GM19025 (cell line): ENCODE measurements around the gene KATNB1.
"Not testable (repeated sequence)": the region's sequence is repeated elsewhere in the genome, so short reads cannot be mapped to it uniquely, and the experiment has no call there.

Source experiments
- ATAC-seq: cut with Tn5 transposase; IDR thresholded peaks from one replicate; pipeline ENCODE4 v1.9.1; 2021; ENCODE audit warnings: mild to moderate bottlenecking, low read depth, moderate library complexity; ENCODE audit not compliant: unreplicated experiment

The KATNB1 gene

GRCh38 chr16:57765160-57765728 is 29.7 kb downstream of the KATNB1 start:
- no peak for ATAC-seq

- no peak for ATAC-seq
Observed at GRCh38 chr16:57766714-57767348, 31.3 kb downstream of the KATNB1 start.

GRCh38 chr16:57769541-57770145 is 34.1 kb downstream of the KATNB1 start:
- no peak for ATAC-seq

- no peak for ATAC-seq
Observed at GRCh38 chr16:57770361-57770760, 34.8 kb downstream of the KATNB1 start.

- no peak for ATAC-seq
Observed at GRCh38 chr16:57771141-57771785, 35.7 kb downstream of the KATNB1 start.

GRCh38 chr16:57773019-57773418 is 37.4 kb downstream of the KATNB1 start:
- ATAC-seq, result no peak

GRCh38 chr16:57773655-57774295 is 38.2 kb downstream of the KATNB1 start:
- no peak for ATAC-seq

GRCh38 chr16:57774705-57775285 is 39.2 kb downstream of the KATNB1 start:
- ATAC-seq, result no peak

- no peak for ATAC-seq
Observed at GRCh38 chr16:57775661-57776469, 40.3 kb downstream of the KATNB1 start.

GRCh38 chr16:57778658-57779057 is 43.1 kb downstream of the KATNB1 start:
- ATAC-seq, result no peak

GRCh38 chr16:57779836-57780235 is 44.3 kb downstream of the KATNB1 start:
- ATAC-seq, result not testable (repeated sequence)

- ATAC-seq, result no peak
Observed at GRCh38 chr16:57781349-57781740, 45.8 kb downstream of the KATNB1 start.

- ATAC-seq, result no peak
Observed at GRCh38 chr16:57781741-57782606, 46.4 kb downstream of the KATNB1 start.

GRCh38 chr16:57782607-57783055 is 47.1 kb downstream of the KATNB1 start:
- not testable (repeated sequence) for ATAC-seq

- no peak for ATAC-seq
Observed at GRCh38 chr16:57783116-57783515, 47.5 kb downstream of the KATNB1 start.

GRCh38 chr16:57783883-57784282 is 48.3 kb downstream of the KATNB1 start:
- no peak for ATAC-seq

- no peak for ATAC-seq
Observed at GRCh38 chr16:57784334-57784733, 48.8 kb downstream of the KATNB1 start.

GRCh38 chr16:57785385-57785784 is 49.8 kb downstream of the KATNB1 start:
- ATAC-seq, result no peak

GRCh38 chr16:57785924-57786323 is 50.4 kb downstream of the KATNB1 start:
- no peak for ATAC-seq
